ENCODE data around the gene SEMG1.

The SEMG1 gene

GRCh38 chr20:45226287-45226686 is 19.5 kb downstream of the SEMG1 start:
- no peak for DNase-seq

- no peak for DNase-seq
Measured at GRCh38 chr20:45229264-45230056, 22.6 kb downstream of the SEMG1 start.

GRCh38 chr20:45230631-45231030 is 23.8 kb downstream of the SEMG1 start:
- no peak for DNase-seq

GRCh38 chr20:45235995-45236394 is 29.2 kb downstream of the SEMG1 start:
- no peak for DNase-seq

GRCh38 chr20:45238139-45238538 is 31.3 kb downstream of the SEMG1 start:
- no peak for DNase-seq

GRCh38 chr20:45246109-45246508 is 39.3 kb downstream of the SEMG1 start:
- DNase-seq, result no peak

GRCh38 chr20:45247865-45248264 is 41.0 kb downstream of the SEMG1 start:
- no peak for DNase-seq

- DNase-seq, result no peak
Measured at GRCh38 chr20:45248609-45249008, 41.8 kb downstream of the SEMG1 start.

GRCh38 chr20:45251884-45252560 is 45.2 kb downstream of the SEMG1 start:
- no peak for DNase-seq

GRCh38 chr20:45253261-45253660 is 46.4 kb downstream of the SEMG1 start:
- DNase-seq, result no peak

GRCh38 chr20:45254383-45255262 is 47.8 kb downstream of the SEMG1 start, which contains the start of gene SLPI:
Gene SLPI (minus strand): TSS chr20:45254564. CDS start chr20:45254543, 21 bp downstream.
- no peak for DNase-seq

GRCh38 chr20:45257161-45257560 is 50.3 kb downstream of the SEMG1 start:
- DNase-seq, result no peak

GRCh38 chr20:45257711-45258110 is 50.9 kb downstream of the SEMG1 start:
- DNase-seq, result no peak

GRCh38 chr20:45258259-45258658 is 51.4 kb downstream of the SEMG1 start:
- DNase-seq, result no peak

- no peak for DNase-seq
Measured at GRCh38 chr20:45258664-45259063, 51.8 kb downstream of the SEMG1 start.

Measured in DMS79 (cell line).